H1 (cell line): ENCODE measurements around the gene DOK7. TPM values are rescaled to one million over a fixed set of nuclear protein-coding genes. Genes with fewer than 3 reads are reported as not detected.

ENCODE experiments used
- BACH1 ChIP-seq: IDR thresholded peaks from 2 replicates; pipeline ENCODE4 v1.6.1; 2012; ENCODE audit warnings: low read length, improper control_type of control experiment
- BCL11A ChIP-seq, 2 experiments: IDR thresholded peaks; one replicate each; pipeline ENCODE4 v1.6.1; 2011; ENCODE audit warnings: low read depth in 2 of 2, low read length in 2 of 2, mild to moderate bottlenecking in 2 of 2
- BRCA1 ChIP-seq: IDR thresholded peaks from 2 replicates; pipeline ENCODE4 v1.6.1; 2012; ENCODE audit warnings: low read depth, low read length, improper control_type of control experiment
- CHD7 ChIP-seq: fragments of 300-600 bp; sonication (generic); IDR thresholded peaks from 2 replicates; pipeline ENCODE4 v1.7.1; 2012; ENCODE audit warnings: low read length, moderate library complexity, mild to moderate bottlenecking, inconsistent platforms; ENCODE audit not compliant: insufficient replicate concordance
- KDM1A ChIP-seq: fragments of 200-600, 300-600 bp; sonication (generic); IDR thresholded peaks from 2 replicates; pipeline ENCODE4 v1.7.1; 2016; ENCODE audit warnings: mild to moderate bottlenecking, low read length, borderline replicate concordance
- MAX ChIP-seq: IDR thresholded peaks from 2 replicates; pipeline ENCODE4 v1.6.1; 2012; ENCODE audit warnings: inconsistent platforms
- NRF1 ChIP-seq: IDR thresholded peaks from 2 replicates; pipeline ENCODE4 v1.6.1; 2011; ENCODE audit warnings: mild to moderate bottlenecking, low read depth, low read length, improper control_type of control experiment
- RFX5 ChIP-seq: IDR thresholded peaks from 2 replicates; pipeline ENCODE4 v1.6.1; 2011; ENCODE audit warnings: low read depth, low read length, improper control_type of control experiment, borderline replicate concordance
- RXRA ChIP-seq: IDR thresholded peaks from 2 replicates; pipeline ENCODE4 v1.6.1; 2011; ENCODE audit warnings: low read depth, mild to moderate bottlenecking, low read length, moderate library complexity; ENCODE audit not compliant: insufficient read depth
- SIX5 ChIP-seq: IDR thresholded peaks from 2 replicates; pipeline ENCODE4 v1.6.1; 2011; ENCODE audit warnings: mild to moderate bottlenecking, low read depth, low read length
- TBP ChIP-seq: IDR thresholded peaks from 2 replicates; pipeline ENCODE4 v1.6.1; 2011; ENCODE audit warnings: low read depth, low read length, improper control_type of control experiment
- polyA plus RNA-seq, 7 experiments: library from polyadenylated mRNA; depleted of rRNA in 3 of 7; stranded (reverse) in 5 of 7; unstranded in 2 of 7; fragments of >200 nt in 5 of 7; fragments of 200-250 nt in 2 of 7; gene quantifications; 1 replicate in 5 of 7; 2 replicates in 1 of 7; 4 replicates in 1 of 7; pipeline versions ENCODE4 v1.2.1 to v1.2.3, GENCODE V29; 2011 to 2013; ENCODE audit warnings: missing spikeins in 2 of 7, mixed read lengths in 2 of 7
- total RNA-seq: library from RNA; stranded (reverse); fragmentation: NEBNext Ultra II Directional; extraction: Animal tissue kit (Norgen Biotek cat#: 25700); gene quantifications from 2 replicates; pipeline ENCODE4 v1.2.1, GENCODE V29; 2021

DOK7 gene
- total and polyA plus RNA-seq, 2 of the 8 experiments (the other 6 are each of a cell fraction or from before 2014, with no cell fraction given) = 0.32 TPM; not detected in 1

- TF ChIP-seq CHD7 (no peak), BACH1 (no peak), MAX (no peak), RFX5 (no peak), NRF1 (no peak), TBP (no peak), BCL11A (IDR thresholded peaks at IDR 0.05; ENCODE audit: low read depth in 2 of 2, low read length in 2 of 2) (no peak), RXRA (no peak), BRCA1 (no peak), SIX5 (no peak), KDM1A (no peak)
Measured at GRCh38 chr4:3516061-3516835, 53.1 kb downstream of the DOK7 start (continued).
